NCI-H69 (cell line): ENCODE measurements around the gene RFX8.
A peak's percentile ranks its signal among the peaks of the same experiment; 100 is the strongest.
"Not testable (repeated sequence)": the region's sequence is repeated elsewhere in the genome, so short reads cannot be mapped to it uniquely, and the experiment has no call there.

Source experiments
- DNase-seq: peaks from one replicate; lab custom pipeline; 2025; lab: John Stamatoyannopoulos, UW

RFX8 gene

GRCh38 chr2:101440127-101440738, 34.7 kb downstream of the RFX8 start:
- no peak for DNase-seq

- DNase-seq, result no peak
These were observed 35.2 kb downstream of the RFX8 start for GRCh38 chr2:101439716-101440115.

GRCh38 chr2:101438555-101438954, 36.4 kb downstream of the RFX8 start:
- DNase-seq, result not testable (repeated sequence)

- peak; percentile 0 for DNase-seq
These were observed 39.7 kb downstream of the RFX8 start for GRCh38 chr2:101435001-101435862.

- no peak for DNase-seq
These were observed 41.4 kb downstream of the RFX8 start for GRCh38 chr2:101433465-101433864.

- DNase-seq, result no peak
These were observed 42.3 kb downstream of the RFX8 start for GRCh38 chr2:101432411-101433181.

- DNase-seq, result no peak
These were observed 43.4 kb downstream of the RFX8 start for GRCh38 chr2:101431486-101431885.

- no peak for DNase-seq
These were observed 44.8 kb downstream of the RFX8 start for GRCh38 chr2:101430156-101430555.

GRCh38 chr2:101429453-101429852, 45.5 kb downstream of the RFX8 start:
- no peak for DNase-seq

GRCh38 chr2:101428422-101429176, 46.3 kb downstream of the RFX8 start:
- no peak for DNase-seq

- no peak for DNase-seq
These were observed 47.2 kb downstream of the RFX8 start for GRCh38 chr2:101427743-101428142.

- DNase-seq, result no peak
These were observed 47.7 kb downstream of the RFX8 start for GRCh38 chr2:101427240-101427639.

- DNase-seq, result no peak
These were observed 48.1 kb downstream of the RFX8 start for GRCh38 chr2:101426822-101427221.

- no peak for DNase-seq
These were observed 54.3 kb downstream of the RFX8 start for GRCh38 chr2:101420623-101421022.

GRCh38 chr2:101419096-101419663, 55.7 kb downstream of the RFX8 start:
- DNase-seq, result peak; percentile 49

- DNase-seq, result no peak
These were observed 56.3 kb downstream of the RFX8 start for GRCh38 chr2:101418460-101419095.

GRCh38 chr2:101416609-101417008, 58.3 kb downstream of the RFX8 start:
- no peak for DNase-seq

- DNase-seq, result no peak
These were observed 59.0 kb downstream of the RFX8 start for GRCh38 chr2:101415884-101416283.

- DNase-seq, result no peak
These were observed 59.7 kb downstream of the RFX8 start for GRCh38 chr2:101415220-101415619.

GRCh38 chr2:101412092-101412694, 62.7 kb downstream of the RFX8 start:
- no peak for DNase-seq

GRCh38 chr2:101410746-101411145, 64.2 kb downstream of the RFX8 start:
- no peak for DNase-seq
